ENCODE results near the gene CWC27.

Gene CWC27

GRCh38 chr5:65009207-65009606 lies 240.5 kb downstream of the CWC27 start:
- DNase-seq, result no peak

- no peak for DNase-seq
These were observed 242.1 kb downstream of the CWC27 start for GRCh38 chr5:65010841-65011240.

GRCh38 chr5:65012301-65012892 lies 243.7 kb downstream of the CWC27 start:
- DNase-seq, result no peak

GRCh38 chr5:65013166-65013565 lies 244.4 kb downstream of the CWC27 start:
- DNase-seq, result no peak

- DNase-seq, result no peak
These were observed 246.0 kb downstream of the CWC27 start for GRCh38 chr5:65014769-65015168.

GRCh38 chr5:65015767-65016166 lies 247.0 kb downstream of the CWC27 start:
- no peak for DNase-seq

GRCh38 chr5:65017636-65018035 lies 248.9 kb downstream of the CWC27 start:
- DNase-seq, result no peak

- no peak for DNase-seq
These were observed 250.0 kb downstream of the CWC27 start for GRCh38 chr5:65018763-65019162.

GRCh38 chr5:65020492-65020891 lies 251.8 kb downstream of the CWC27 start:
- no peak for DNase-seq

GRCh38 chr5:65021527-65022226 lies 252.9 kb downstream of the CWC27 start:
- DNase-seq, result no peak

GRCh38 chr5:65022932-65023331 lies 254.2 kb downstream of the CWC27 start:
- DNase-seq, result no peak

- DNase-seq, result no peak
These were observed 256.0 kb downstream of the CWC27 start for GRCh38 chr5:65024681-65025080.

GRCh38 chr5:65026816-65027548 lies 258.3 kb downstream of the CWC27 start:
- DNase-seq, result no peak

GRCh38 chr5:65029178-65029577 lies 260.4 kb downstream of the CWC27 start:
- no peak for DNase-seq

GRCh38 chr5:65030056-65030455 lies 261.3 kb downstream of the CWC27 start:
- no peak for DNase-seq

GRCh38 chr5:65032250-65032649 lies 263.5 kb downstream of the CWC27 start:
- DNase-seq, result no peak

- DNase-seq, result no peak
These were observed 265.5 kb downstream of the CWC27 start for GRCh38 chr5:65034029-65034812.

GRCh38 chr5:65034813-65035209 lies 266.1 kb downstream of the CWC27 start:
- DNase-seq, result no peak

GRCh38 chr5:65035211-65036206 lies 266.8 kb downstream of the CWC27 start:
- peak; percentile 84 for DNase-seq

- peak; percentile 52 for DNase-seq
These were observed 269.4 kb downstream of the CWC27 start for GRCh38 chr5:65037831-65038815.
